ENCODE measurements around the gene CBL. TPM values are rescaled to one million over a fixed set of nuclear protein-coding genes. Genes with fewer than 3 reads are reported as not detected.
A peak's percentile ranks its signal among the peaks of the same experiment; 100 is the strongest.

The CBL gene
- total RNA-seq, 1 donor from 2014 or later, result 21.6 TPM

GRCh38 chr11:119307219-119307618, 101.1 kb downstream of the CBL start:
- no peaks in the 10 kb centered on the region for H3K9me3 ChIP-seq
- H3K4me3 ChIP-seq, result no peak overlapping the region
- TF ChIP-seq CTCF (IDR thresholded peaks at IDR 0.05), result peak in 2 of 3 experiments; percentile 20 to 44
- H3K4me1 ChIP-seq, result peaks cover 11 to 47% of the 10 kb centered on the region in 2 donors
- intact Hi-C loops (cut with DNase I), result loop anchor here (2.0 to 5.0 kb wide), 2 partner anchors 100 to 138 kb away; partner anchors contain the start of genes CBL and NLRX1
- peak in 1 of 2 donors; percentile 71 for DNase-seq (ENCODE audit: low spot score in 2 of 2)
- peak overlapping the region; percentile 98 to 99 for H3K27ac ChIP-seq
- peaks cover 45 to 57% of the 10 kb centered on the region in 2 donors for H3K36me3 ChIP-seq
- no peaks in the 10 kb centered on the region for H3K27me3 ChIP-seq

- Histone ChIP-seq H3K9me3 (no peaks in the 10 kb centered on the region), H3K36me3 (peaks cover 49 to 61% of the 10 kb centered on the region in 2 donors), H3K27me3 (no peaks in the 10 kb centered on the region), H3K4me1 (peaks cover 11 to 52% of the 10 kb centered on the region in 2 donors), H3K27ac (peak overlapping the region; percentile 98 to 99), H3K4me3 (no peak overlapping the region)
- DNase-seq (ENCODE audit: low spot score in 2 of 2), result no peak
- no peak for TF ChIP-seq CTCF (IDR thresholded peaks at IDR 0.05)
- intact Hi-C loops (cut with DNase I), result loop anchor here (2.0 to 5.0 kb wide), 2 partner anchors 101 to 139 kb away; partner anchors contain the start of genes CBL and NLRX1
Measured at GRCh38 chr11:119307974-119308373, 101.8 kb downstream of the CBL start.

- no peaks in the 10 kb centered on the region for H3K27me3 ChIP-seq
- no peak for TF ChIP-seq CTCF (IDR thresholded peaks at IDR 0.05)
- no peaks in the 10 kb centered on the region for H3K9me3 ChIP-seq
- peak overlapping the region; percentile 98 to 99 for H3K27ac ChIP-seq
- DNase-seq (ENCODE audit: low spot score in 2 of 2), result no peak
- peaks cover 11 to 65% of the 10 kb centered on the region in 2 donors for H3K4me1 ChIP-seq
- peaks cover 60 to 65% of the 10 kb centered on the region in 2 donors for H3K36me3 ChIP-seq
- intact Hi-C loops (cut with DNase I), result loop anchor here (5.0 kb wide), 1 partner anchor 102 kb away; the partner anchor contains the start of gene CBL
- H3K4me3 ChIP-seq, result no peak overlapping the region
Measured at GRCh38 chr11:119309411-119309810, 103.3 kb downstream of the CBL start.

- no peak for DNase-seq (ENCODE audit: low spot score in 2 of 2)
- H3K36me3 ChIP-seq, result peaks cover 65 to 72% of the 10 kb centered on the region in 2 donors
- no peaks in the 10 kb centered on the region for H3K27me3 ChIP-seq
- peak overlapping the region; percentile 98 to 99 for H3K27ac ChIP-seq
- intact Hi-C loops (cut with DNase I), result loop anchor here (5.0 kb wide), 1 partner anchor 103 kb away; the partner anchor contains the start of gene CBL
- H3K4me3 ChIP-seq, result no peak overlapping the region
- no peak for TF ChIP-seq CTCF (IDR thresholded peaks at IDR 0.05)
- peaks cover 14 to 68% of the 10 kb centered on the region in 2 donors for H3K4me1 ChIP-seq
- H3K9me3 ChIP-seq, result no peaks in the 10 kb centered on the region
Measured at GRCh38 chr11:119309953-119310681, 104.0 kb downstream of the CBL start.

- H3K4me1 ChIP-seq, result peaks cover 14 to 65% of the 10 kb centered on the region in 2 donors
Measured at GRCh38 chr11:119310682-119311052, 104.5 kb downstream of the CBL start.

More at GRCh38 chr11:119310682-119311052, 104.5 kb downstream of the CBL start:
- no peaks in the 10 kb centered on the region for H3K27me3 ChIP-seq
- H3K36me3 ChIP-seq, result peaks cover 65 to 74% of the 10 kb centered on the region in 2 donors
- intact Hi-C loops (cut with DNase I), result no loop called here
- H3K4me3 ChIP-seq, result no peak overlapping the region
- DNase-seq (ENCODE audit: low spot score in 2 of 2), result no peak
- peak overlapping the region; percentile 98 to 99 for H3K27ac ChIP-seq
- TF ChIP-seq CTCF (IDR thresholded peaks at IDR 0.05), result no peak
- no peaks in the 10 kb centered on the region for H3K9me3 ChIP-seq

Data from ascending aorta (tissue), 2 donors.